GM21526 (cell line): ENCODE results near the gene TLR4.

Experiments used
- ATAC-seq: cut with Tn5 transposase; IDR thresholded peaks from one replicate; pipeline ENCODE4 v1.9.1; 2021; ENCODE audit warnings: moderate library complexity; ENCODE audit not compliant: unreplicated experiment, low FRiP score

Gene TLR4

GRCh38 chr9:117704024-117704575, at the start of gene TLR4:
Gene TLR4 (plus strand): TSS chr9:117704403. CDS start chr9:117704473, 70 bp downstream.
- peak; percentile 100 for ATAC-seq

- no peak for ATAC-seq
Measured at GRCh38 chr9:117656002-117656401, 48.2 kb upstream of the TLR4 start.

- no peak for ATAC-seq
Measured at GRCh38 chr9:117662651-117663050, 41.6 kb upstream of the TLR4 start.

- no peak for ATAC-seq
Measured at GRCh38 chr9:117664419-117664818, 39.8 kb upstream of the TLR4 start.

- ATAC-seq: no peak
Measured at GRCh38 chr9:117665601-117666385, 38.4 kb upstream of the TLR4 start.

- ATAC-seq: no peak
Measured at GRCh38 chr9:117671468-117671867, 32.7 kb upstream of the TLR4 start.

GRCh38 chr9:117672369-117672768, 31.8 kb upstream of the TLR4 start:
- ATAC-seq: no peak

GRCh38 chr9:117677572-117677971, 26.6 kb upstream of the TLR4 start:
- no peak for ATAC-seq

GRCh38 chr9:117678871-117679270, 25.3 kb upstream of the TLR4 start:
- ATAC-seq: no peak

GRCh38 chr9:117679416-117679815, 24.8 kb upstream of the TLR4 start:
- ATAC-seq: no peak

- ATAC-seq: no peak
Measured at GRCh38 chr9:117681888-117682287, 22.3 kb upstream of the TLR4 start.

GRCh38 chr9:117682955-117683710, 21.1 kb upstream of the TLR4 start:
- ATAC-seq: peak; percentile 58

- no peak for ATAC-seq
Measured at GRCh38 chr9:117687532-117687931, 16.7 kb upstream of the TLR4 start.

- no peak for ATAC-seq
Measured at GRCh38 chr9:117691367-117691766, 12.8 kb upstream of the TLR4 start.

- ATAC-seq: no peak
Measured at GRCh38 chr9:117696154-117696553, 8.0 kb upstream of the TLR4 start.

GRCh38 chr9:117697046-117697445, 7.2 kb upstream of the TLR4 start:
- ATAC-seq: no peak

GRCh38 chr9:117703537-117703936, 666 bp upstream of the TLR4 start:
- no peak for ATAC-seq

GRCh38 chr9:117704597-117704996, 394 bp downstream of the TLR4 start:
- no peak for ATAC-seq

- ATAC-seq: no peak
Measured at GRCh38 chr9:117705386-117705785, 1.2 kb downstream of the TLR4 start.

GRCh38 chr9:117706421-117707116, 2.4 kb downstream of the TLR4 start:
- no peak for ATAC-seq

- ATAC-seq: no peak
Measured at GRCh38 chr9:117707561-117707960, 3.4 kb downstream of the TLR4 start.
